Measurements from ENCODE around the gene SLC23A1.

The SLC23A1 gene

GRCh38 chr5:139335811-139336210, 47.3 kb downstream of the SLC23A1 start:
- ChIA-PET POLR2A (ENCODE audit: low non-redundant PET) (interaction anchor here (0.6 kb wide), 1 partner anchor 96 kb away, joined by 4 read pairs; no protein-coding TSS in a partner anchor), CTCF (interaction anchor here (0.6 kb wide), 2 partner anchors 216 to 543 kb away, joined by 3 to 4 read pairs; no protein-coding TSS in a partner anchor)
- H3K27ac ChIP-seq, result peak overlapping the region; percentile 0; the same call in 1 of the 2 replicates
- no peak for DNase-seq (ENCODE audit: low spot score)
- TF ChIP-seq CTCF (conservative IDR thresholded peaks at IDR 0.05; ENCODE audit: low read depth), result no peak
